Lung (tissue), 12 donors: ENCODE data around the gene LDB3. TPM values are rescaled to one million over a fixed set of nuclear protein-coding genes. Genes with fewer than 3 reads are reported as not detected.
A peak's percentile ranks its signal among the peaks of the same experiment; 100 is the strongest.

ENCODE experiments used
- ATAC-seq: fragments of 200-7000 bp; cut with Tn5 transposase; one replicate; pipeline ENCODE4 v1.9.1; 2020; ENCODE audit warnings: moderate number of reproducible peaks; ENCODE audit not compliant: insufficient read depth, low FRiP score
- DNase-seq, 3 donors: peaks; one replicate each; pipeline ENCODE4 v3.0.0-alpha.2; 2013 to 2017
- H3K27ac ChIP-seq, 2 donors: one replicate each; pipeline ENCODE4 v1.5.1; 2013; ENCODE audit warnings: mild to moderate bottlenecking in 2 of 2, moderate library complexity in 2 of 2, control low read depth in 1 of 2, inconsistent platforms in 1 of 2, low read depth in 1 of 2, low read length in 1 of 2
- H3K27me3 ChIP-seq, 3 donors: one replicate each; pipeline ENCODE4 v1.5.1; 2013; ENCODE audit warnings: low read length in 2 of 3; ENCODE audit not compliant: control insufficient read depth in 3 of 3, insufficient read depth in 3 of 3
- H3K36me3 ChIP-seq, 4 donors: one replicate each; pipeline ENCODE4 v1.5.1; 2013; ENCODE audit warnings: low read length in 4 of 4, mild to moderate bottlenecking in 1 of 4, moderate library complexity in 1 of 4; ENCODE audit not compliant: control insufficient read depth in 4 of 4, insufficient read depth in 4 of 4
- H3K4me1 ChIP-seq, 5 donors: one replicate each; pipeline ENCODE4 v1.5.1; 2013; ENCODE audit warnings: low read length in 5 of 5, mild to moderate bottlenecking in 2 of 5, moderate library complexity in 1 of 5; ENCODE audit not compliant: control insufficient read depth in 5 of 5, insufficient read depth in 5 of 5
- H3K4me3 ChIP-seq: one replicate; pipeline ENCODE4 v1.5.1; 2013; ENCODE audit warnings: mild to moderate bottlenecking, control low read depth, moderate library complexity
- H3K9ac ChIP-seq, 2 donors: one replicate each; pipeline ENCODE4 v1.5.1; 2013; ENCODE audit warnings: low read length in 2 of 2, control low read depth in 1 of 2; ENCODE audit not compliant: insufficient read depth in 1 of 2
- H3K9me3 ChIP-seq, 4 donors: one replicate each; pipeline ENCODE4 v1.5.1; 2013; ENCODE audit warnings: low read length in 3 of 4, mild to moderate bottlenecking in 1 of 4, moderate library complexity in 1 of 4; ENCODE audit not compliant: control insufficient read depth in 4 of 4, insufficient read depth in 3 of 4
- WGBS, 2 donors: extraction: QIAGEN DNeasy Blood & Tissue Kit; methylation state at CpG; one replicate each; pipeline ENCODE4 v1.1.7; 2013; 5-methylcytosine and 5-hydroxymethylcytosine counted together
- polyA plus RNA-seq, 2 donors: library from polyadenylated mRNA; stranded (reverse); fragments of 200-250 nt; gene quantifications; one replicate each; pipeline ENCODE4 v1.2.1, GENCODE V29; 2013
- total RNA-seq, 2 donors: library from RNA; depleted of rRNA in 1 of 2; stranded (reverse); fragments of >200 nt in 1 of 2; gene quantifications; one replicate each; pipeline ENCODE4 v1.2.1, GENCODE V29; 2014 to 2021
- TF ChIP-seq, protein P1 (sequence below): IDR thresholded peaks from 2 replicates; pipeline ENCODE4 v1.5.1; 2012; ENCODE audit warnings: mild to moderate bottlenecking; ENCODE audit errors: control extremely low read depth, extremely low read depth
- donor health status: control.
- donor health status: control.
- donor health status: Bipolar disorder and iron deficiency.
- donor health status: healthy.
- donor health status: DM: yes; HTN: yes; CAD: no.

The LDB3 gene
- total and polyA plus RNA-seq, 4 donors = 0.37 to 3.2 (median 1.5) TPM

DNA sequence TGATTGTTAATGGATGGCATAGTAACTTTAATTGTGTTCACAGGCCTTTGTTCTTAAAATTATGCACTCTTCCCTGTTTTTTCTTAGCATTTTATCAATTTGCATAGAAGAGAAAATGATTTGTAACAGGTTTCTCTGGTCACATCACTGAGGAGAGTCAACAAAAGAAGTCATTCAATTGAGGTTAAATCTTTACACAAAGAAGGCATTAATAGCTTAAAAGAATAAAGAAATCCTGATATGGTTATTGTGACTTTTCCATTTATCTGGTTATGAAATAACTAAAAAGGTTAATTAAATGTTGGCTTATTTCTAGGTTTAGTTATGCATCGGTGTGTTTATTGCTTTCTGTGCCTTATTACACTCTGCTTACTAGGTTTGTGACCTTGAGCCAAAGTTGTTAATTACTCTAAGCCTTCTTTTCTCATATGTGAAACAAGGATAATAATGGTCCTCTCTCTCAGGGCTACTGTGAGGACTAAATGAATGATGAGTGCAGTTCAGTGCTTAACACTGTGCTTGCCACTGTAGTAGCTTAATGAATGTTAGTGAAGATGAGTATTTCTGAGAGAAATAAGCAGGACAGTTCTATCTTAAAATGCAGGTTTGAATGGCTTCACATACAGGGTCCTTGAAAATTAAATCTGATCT, 100.2 kb downstream of the LDB3 start:
- H3K27me3 ChIP-seq = no peaks in the 10 kb centered on the region
- TF ChIP-seq, protein P1, sequence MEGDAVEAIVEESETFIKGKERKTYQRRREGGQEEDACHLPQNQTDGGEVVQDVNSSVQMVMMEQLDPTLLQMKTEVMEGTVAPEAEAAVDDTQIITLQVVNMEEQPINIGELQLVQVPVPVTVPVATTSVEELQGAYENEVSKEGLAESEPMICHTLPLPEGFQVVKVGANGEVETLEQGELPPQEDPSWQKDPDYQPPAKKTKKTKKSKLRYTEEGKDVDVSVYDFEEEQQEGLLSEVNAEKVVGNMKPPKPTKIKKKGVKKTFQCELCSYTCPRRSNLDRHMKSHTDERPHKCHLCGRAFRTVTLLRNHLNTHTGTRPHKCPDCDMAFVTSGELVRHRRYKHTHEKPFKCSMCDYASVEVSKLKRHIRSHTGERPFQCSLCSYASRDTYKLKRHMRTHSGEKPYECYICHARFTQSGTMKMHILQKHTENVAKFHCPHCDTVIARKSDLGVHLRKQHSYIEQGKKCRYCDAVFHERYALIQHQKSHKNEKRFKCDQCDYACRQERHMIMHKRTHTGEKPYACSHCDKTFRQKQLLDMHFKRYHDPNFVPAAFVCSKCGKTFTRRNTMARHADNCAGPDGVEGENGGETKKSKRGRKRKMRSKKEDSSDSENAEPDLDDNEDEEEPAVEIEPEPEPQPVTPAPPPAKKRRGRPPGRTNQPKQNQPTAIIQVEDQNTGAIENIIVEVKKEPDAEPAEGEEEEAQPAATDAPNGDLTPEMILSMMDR = no peak
- ATAC-seq (no peak), DNase-seq (no peak)
- H3K4me3 ChIP-seq = no peak overlapping the region
- whole genome bisulfite sequencing, 2 donors = 90 to 92% methylated on average over 1 of the region's 1 CpG
- no peak overlapping the region for H3K27ac ChIP-seq
- H3K36me3 ChIP-seq = no peaks in the 10 kb centered on the region
- no peaks in the 10 kb centered on the region for H3K9me3 ChIP-seq
- peaks cover 0 to 21% (median 5%) of the 10 kb centered on the region in 5 donors for H3K4me1 ChIP-seq
- no peak overlapping the region for H3K9ac ChIP-seq

- H3K4me1 ChIP-seq = peaks cover 0 to 21% (median 7%) of the 10 kb centered on the region in 5 donors
- H3K4me3 ChIP-seq = no peak overlapping the region
- DNase-seq = no peak
- WGBS, 2 donors = 91 to 93% methylated on average over 10 of the region's 10 CpGs
- no peaks in the 10 kb centered on the region for H3K36me3 ChIP-seq
- ATAC-seq = no peak
- no peak overlapping the region for H3K9ac ChIP-seq
- TF ChIP-seq, protein P1 = no peak
- H3K9me3 ChIP-seq = no peaks in the 10 kb centered on the region
- H3K27me3 ChIP-seq = no peaks in the 10 kb centered on the region
- H3K27ac ChIP-seq = no peak overlapping the region
Measured at GRCh38 chr10:86769991-86770390, 101.7 kb downstream of the LDB3 start.

DNA sequence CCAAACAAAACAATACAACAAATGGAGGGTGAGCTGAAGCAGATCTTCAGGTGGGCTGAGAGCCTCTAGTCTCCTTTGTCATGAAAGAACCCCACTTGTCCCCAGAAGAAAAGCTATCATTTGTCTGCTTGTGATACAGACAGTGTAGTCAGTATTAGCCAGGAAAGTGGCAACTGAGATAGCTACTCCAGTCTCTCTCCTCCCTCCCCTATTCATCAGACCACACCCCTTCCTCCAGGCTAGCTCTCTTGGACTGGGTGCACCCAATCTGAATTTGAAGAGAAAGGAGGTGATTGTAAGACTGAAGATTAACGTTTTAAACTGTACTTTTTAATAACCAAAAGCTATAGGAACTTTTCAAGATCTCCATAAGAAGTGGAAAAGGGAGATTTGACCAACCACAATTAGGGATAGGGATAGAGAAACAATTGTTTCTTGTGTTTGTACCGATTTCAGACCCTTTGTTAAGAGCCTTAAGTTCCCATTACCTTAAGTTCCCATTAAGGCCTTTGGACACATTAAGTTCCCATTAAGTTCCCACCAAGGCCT, 102.2 kb downstream of the LDB3 start:
- Histone ChIP-seq H3K9me3 (no peaks in the 10 kb centered on the region), H3K27me3 (no peaks in the 10 kb centered on the region), H3K4me3 (no peak overlapping the region), H3K27ac (no peak overlapping the region), H3K9ac (no peak overlapping the region), H3K4me1 (peaks cover 0 to 25% (median 12%) of the 10 kb centered on the region in 5 donors), H3K36me3 (no peaks in the 10 kb centered on the region)
- WGBS, 2 donors = 48 to 49% methylated on average over 2 of the region's 2 CpGs
- no peak for DNase-seq
- TF ChIP-seq, protein P1 = no peak
- ATAC-seq = no peak

DNA sequence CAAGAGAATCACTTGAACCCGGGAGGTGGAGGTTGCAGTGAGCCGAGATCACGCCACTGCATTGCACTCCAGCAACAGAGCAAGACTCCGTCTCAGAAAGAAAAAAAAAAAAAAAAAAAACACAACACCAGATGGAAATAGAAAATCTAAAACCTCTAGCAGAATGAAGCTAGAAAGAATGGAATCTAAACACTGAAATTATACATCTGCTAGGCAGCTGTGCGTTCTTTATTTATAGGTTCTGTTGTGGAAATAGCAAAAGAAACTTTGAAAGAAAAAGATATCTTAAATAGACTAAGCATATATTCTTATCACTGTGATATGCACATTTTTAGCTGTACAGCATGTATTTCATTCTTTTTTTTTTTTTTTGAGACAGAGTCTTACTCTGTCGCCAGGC, 105.2 kb downstream of the LDB3 start:
- H3K4me3 ChIP-seq = no peak overlapping the region
- WGBS, 2 donors = 74 to 75% methylated on average over 6 of the region's 6 CpGs
- no peak overlapping the region for H3K27ac ChIP-seq
- ATAC-seq (no peak), DNase-seq (peak in 2 of 3 donors; percentile 75 to 79)
- no peaks in the 10 kb centered on the region for H3K27me3 ChIP-seq
- H3K9ac ChIP-seq = no peak overlapping the region
- TF ChIP-seq, protein P1 = no peak
- H3K4me1 ChIP-seq = peaks cover 0 to 25% (median 12%) of the 10 kb centered on the region in 5 donors
- no peaks in the 10 kb centered on the region for H3K36me3 ChIP-seq
- H3K9me3 ChIP-seq = no peaks in the 10 kb centered on the region
